NCI-H2171 treated with DMSO at 0.1 percent for 48 hours (cell line): Measurements from ENCODE around the gene EFNA3.

ENCODE experiments used
- DNase-seq: peaks from one replicate; lab custom pipeline; 2025; lab: John Stamatoyannopoulos, UW

The EFNA3 gene

GRCh38 chr1:155068599-155068998, 10.0 kb upstream of the EFNA3 start:
- no peak for DNase-seq

GRCh38 chr1:155069551-155070157, 9.0 kb upstream of the EFNA3 start:
- peak; percentile 67 for DNase-seq

- no peak for DNase-seq
Measured at GRCh38 chr1:155070158-155070621, 8.4 kb upstream of the EFNA3 start.

- peak; percentile 43 for DNase-seq
Measured at GRCh38 chr1:155070721-155071569, 7.7 kb upstream of the EFNA3 start.

GRCh38 chr1:155071701-155072100, 6.9 kb upstream of the EFNA3 start:
- DNase-seq: no peak

GRCh38 chr1:155072531-155073289, 5.9 kb upstream of the EFNA3 start:
- DNase-seq: peak; percentile 9

GRCh38 chr1:155073377-155074242, 5.0 kb upstream of the EFNA3 start:
- no peak for DNase-seq

GRCh38 chr1:155075535-155075934, 3.1 kb upstream of the EFNA3 start:
- DNase-seq: peak; percentile 13

GRCh38 chr1:155076371-155076770, 2.3 kb upstream of the EFNA3 start:
- DNase-seq: no peak

- no peak for DNase-seq
Measured at GRCh38 chr1:155077346-155077745, 1.3 kb upstream of the EFNA3 start.

GRCh38 chr1:155077758-155078445, 735 bp upstream of the EFNA3 start:
- DNase-seq: peak; percentile 79

GRCh38 chr1:155079210-155079486, 511 bp downstream of the EFNA3 start:
- DNase-seq: no peak

GRCh38 chr1:155079487-155080311, 1.1 kb downstream of the EFNA3 start:
- DNase-seq: peak; percentile 12

- DNase-seq: peak; percentile 86
Measured at GRCh38 chr1:155080312-155081228, 1.9 kb downstream of the EFNA3 start.

GRCh38 chr1:155081472-155082300, 3.0 kb downstream of the EFNA3 start:
- DNase-seq: no peak

- DNase-seq: no peak
Measured at GRCh38 chr1:155082301-155083051, 3.8 kb downstream of the EFNA3 start.

GRCh38 chr1:155083052-155083541, 4.5 kb downstream of the EFNA3 start:
- no peak for DNase-seq
